Thoracic aorta (tissue), 2 donors: ENCODE results near the gene TCF19. TPM values are rescaled to one million over a fixed set of nuclear protein-coding genes. Genes with fewer than 3 reads are reported as not detected.

Source experiments
- ATAC-seq: fragments of 150-250 bp; one replicate; pipeline ENCODE4 v1.8.0; 2017; ENCODE audit warnings: low read depth; ENCODE audit not compliant: insufficient number of reproducible peaks, low FRiP score
- DNase-seq: peaks from one replicate; pipeline ENCODE4 v3.0.0-alpha.2; 2020; ENCODE audit warnings: low spot score
- H3K27ac ChIP-seq, 2 donors: fragments of 200-600 bp; sonication (generic); 1 replicate in 1 of 2; 2 replicates in 1 of 2; pipeline ENCODE4 v1.5.1; 2016; ENCODE audit warnings: mild to moderate bottlenecking in 2 of 2, moderate library complexity in 2 of 2
- H3K27me3 ChIP-seq: fragments of 200-600 bp; sonication (generic); replicated peaks from 2 replicates; pipeline ENCODE4 v1.6.0; 2016; ENCODE audit warnings: mild to moderate bottlenecking; ENCODE audit not compliant: insufficient read depth
- H3K36me3 ChIP-seq: fragments of 200-600 bp; sonication (generic); one replicate; pipeline ENCODE4 v1.5.1; 2016
- H3K4me1 ChIP-seq, 2 donors: fragments of 200-600 bp; sonication (generic); 1 replicate in 1 of 2; 2 replicates in 1 of 2; pipeline versions ENCODE4 v1.5.1 to v1.6.0; 2016; ENCODE audit warnings: low read depth in 2 of 2, mild to moderate bottlenecking in 1 of 2; ENCODE audit not compliant: control insufficient read depth in 1 of 2
- H3K4me3 ChIP-seq: fragments of 200-600 bp; sonication (generic); 2 replicates; pipeline ENCODE4 v1.5.1; 2016; ENCODE audit warnings: mild to moderate bottlenecking
- H3K9me3 ChIP-seq: fragments of 200-600 bp; sonication (generic); 2 replicates; pipeline ENCODE4 v1.5.1; 2016
- total RNA-seq, 2 donors: library from RNA; depleted of rRNA; stranded (reverse); fragments of >200 nt; gene quantifications; one replicate each; pipeline versions ENCODE4 v1.1.0 to v1.2.3, GENCODE V29; 2016
- TF ChIP-seq, protein P1 (sequence below): fragments of 200-600 bp; sonication (generic); IDR thresholded peaks from one replicate; pipeline ENCODE4 v1.5.1; 2019; ENCODE audit warnings: antibody characterized with exemption

Gene TCF19
- total RNA-seq, 2 donors from 2014 or later: 1.6 to 15.7 TPM

DNA sequence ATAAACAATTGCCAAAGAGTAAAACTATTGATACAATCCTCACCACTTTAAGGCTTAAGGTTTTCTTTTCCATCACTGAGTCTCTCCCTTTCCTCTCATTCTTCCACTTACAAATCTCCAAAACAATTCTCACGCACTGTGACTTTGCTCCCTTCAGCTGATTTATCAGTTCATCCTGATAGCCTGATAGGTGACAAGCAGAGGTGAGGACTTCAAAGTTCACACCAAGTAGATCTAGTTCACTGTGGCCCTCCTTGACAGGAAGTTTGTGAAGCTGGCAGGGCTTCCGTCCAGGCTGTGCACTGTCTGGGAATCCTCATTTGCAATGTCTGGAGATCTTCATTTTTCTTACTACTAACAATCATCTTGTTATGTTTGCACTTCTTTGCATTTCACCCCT is 47.2 kb downstream of the TCF19 start:
- no peak for ATAC-seq
- no peak for DNase-seq
- no peaks in the 10 kb centered on the region for H3K36me3 ChIP-seq
- H3K9me3 ChIP-seq: no peaks in the 10 kb centered on the region
- no peak overlapping the region for H3K4me3 ChIP-seq
- TF ChIP-seq, protein P1, sequence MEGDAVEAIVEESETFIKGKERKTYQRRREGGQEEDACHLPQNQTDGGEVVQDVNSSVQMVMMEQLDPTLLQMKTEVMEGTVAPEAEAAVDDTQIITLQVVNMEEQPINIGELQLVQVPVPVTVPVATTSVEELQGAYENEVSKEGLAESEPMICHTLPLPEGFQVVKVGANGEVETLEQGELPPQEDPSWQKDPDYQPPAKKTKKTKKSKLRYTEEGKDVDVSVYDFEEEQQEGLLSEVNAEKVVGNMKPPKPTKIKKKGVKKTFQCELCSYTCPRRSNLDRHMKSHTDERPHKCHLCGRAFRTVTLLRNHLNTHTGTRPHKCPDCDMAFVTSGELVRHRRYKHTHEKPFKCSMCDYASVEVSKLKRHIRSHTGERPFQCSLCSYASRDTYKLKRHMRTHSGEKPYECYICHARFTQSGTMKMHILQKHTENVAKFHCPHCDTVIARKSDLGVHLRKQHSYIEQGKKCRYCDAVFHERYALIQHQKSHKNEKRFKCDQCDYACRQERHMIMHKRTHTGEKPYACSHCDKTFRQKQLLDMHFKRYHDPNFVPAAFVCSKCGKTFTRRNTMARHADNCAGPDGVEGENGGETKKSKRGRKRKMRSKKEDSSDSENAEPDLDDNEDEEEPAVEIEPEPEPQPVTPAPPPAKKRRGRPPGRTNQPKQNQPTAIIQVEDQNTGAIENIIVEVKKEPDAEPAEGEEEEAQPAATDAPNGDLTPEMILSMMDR: no peak
- no peaks in the 10 kb centered on the region for H3K27me3 ChIP-seq
- H3K4me1 ChIP-seq: peaks cover 37 to 42% of the 10 kb centered on the region in 2 donors
- H3K27ac ChIP-seq: no peak overlapping the region

DNA sequence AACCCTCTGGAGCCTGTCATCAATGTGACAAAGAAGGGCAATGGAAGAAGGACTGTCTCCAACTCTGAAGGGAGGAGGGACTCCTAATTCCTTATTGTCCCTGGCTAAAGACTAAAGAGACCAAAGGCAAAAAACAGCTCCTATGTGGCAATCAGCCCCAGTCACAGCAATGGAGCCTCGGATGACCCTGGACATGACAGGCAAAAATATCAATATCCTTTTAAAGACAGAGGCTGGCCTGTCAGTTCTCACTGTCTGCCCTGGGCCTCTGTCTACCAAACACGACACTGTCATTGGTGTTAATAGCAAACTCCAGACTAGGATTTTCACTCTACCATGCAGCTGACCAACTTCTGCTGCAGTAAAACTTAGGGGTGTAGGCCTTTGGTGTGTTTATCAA is 50.1 kb downstream of the TCF19 start:
- DNase-seq (no peak), ATAC-seq (no peak)
- H3K27ac ChIP-seq: peak overlapping the region; percentile 7 to 86

DNA sequence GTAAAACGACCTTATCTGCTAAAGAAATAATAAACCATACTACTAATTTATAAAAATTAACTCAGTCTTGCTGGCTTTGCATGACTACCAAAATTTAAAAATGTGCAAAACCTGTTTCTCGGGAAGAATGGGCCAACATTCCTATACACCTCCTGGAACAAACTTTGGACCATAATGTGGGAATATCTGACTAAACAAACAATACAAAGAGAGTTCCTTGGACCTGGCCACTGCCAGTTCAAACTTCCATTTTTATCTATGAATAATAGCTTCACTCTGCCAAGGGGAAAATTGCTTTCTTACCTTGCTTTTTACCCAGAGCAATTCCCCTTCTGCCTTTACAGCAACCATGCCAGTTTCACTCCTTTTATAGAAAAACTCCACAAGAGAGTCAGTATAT is 50.7 kb downstream of the TCF19 start:
- TF ChIP-seq, protein P1: no peak
- DNase-seq: no peak

More for the DNA sequence above, 50.1 kb downstream of the TCF19 start:
- no peaks in the 10 kb centered on the region for H3K36me3 ChIP-seq
- no peak overlapping the region for H3K4me3 ChIP-seq
- no peaks in the 10 kb centered on the region for H3K27me3 ChIP-seq
- TF ChIP-seq, protein P1: no peak
- no peaks in the 10 kb centered on the region for H3K9me3 ChIP-seq
- peaks cover 22 to 29% of the 10 kb centered on the region in 2 donors for H3K4me1 ChIP-seq

DNA sequence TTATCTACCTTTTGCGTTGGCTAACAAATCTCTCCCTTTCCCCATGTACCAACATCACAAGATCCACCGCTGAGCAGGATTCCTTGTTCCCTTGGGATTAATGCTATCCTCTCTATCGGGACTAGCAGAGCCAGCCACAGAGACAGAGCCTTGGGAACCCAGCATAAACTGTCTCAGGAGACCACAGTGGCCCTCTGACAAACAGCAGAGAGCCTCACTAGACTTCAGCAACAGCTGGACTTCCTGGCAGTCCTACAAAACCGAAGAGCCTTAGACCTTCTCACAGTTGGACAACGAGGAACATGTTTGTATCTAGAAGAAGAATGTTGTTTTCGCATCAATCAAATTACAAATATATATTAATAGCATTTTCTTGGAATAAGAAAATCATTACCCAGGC is 51.7 kb downstream of the TCF19 start:
- Histone ChIP-seq H3K27me3 (no peaks in the 10 kb centered on the region), H3K36me3 (no peaks in the 10 kb centered on the region), H3K27ac (peak overlapping the region; percentile 41 to 86), H3K9me3 (no peaks in the 10 kb centered on the region), H3K4me1 (peaks cover 19 to 24% of the 10 kb centered on the region in 2 donors), H3K4me3 (peak overlapping the region; percentile 48)
- TF ChIP-seq, protein P1: no peak
- ATAC-seq: no peak
- no peak for DNase-seq

More for the DNA sequence above, 50.7 kb downstream of the TCF19 start:
- Histone ChIP-seq H3K4me1 (peaks cover 19 to 27% of the 10 kb centered on the region in 2 donors), H3K9me3 (no peaks in the 10 kb centered on the region), H3K36me3 (no peaks in the 10 kb centered on the region), H3K27ac (peak overlapping the region; percentile 7 to 86), H3K27me3 (no peaks in the 10 kb centered on the region), H3K4me3 (peak overlapping the region; percentile 48)
- peak; percentile 15 for ATAC-seq

DNA sequence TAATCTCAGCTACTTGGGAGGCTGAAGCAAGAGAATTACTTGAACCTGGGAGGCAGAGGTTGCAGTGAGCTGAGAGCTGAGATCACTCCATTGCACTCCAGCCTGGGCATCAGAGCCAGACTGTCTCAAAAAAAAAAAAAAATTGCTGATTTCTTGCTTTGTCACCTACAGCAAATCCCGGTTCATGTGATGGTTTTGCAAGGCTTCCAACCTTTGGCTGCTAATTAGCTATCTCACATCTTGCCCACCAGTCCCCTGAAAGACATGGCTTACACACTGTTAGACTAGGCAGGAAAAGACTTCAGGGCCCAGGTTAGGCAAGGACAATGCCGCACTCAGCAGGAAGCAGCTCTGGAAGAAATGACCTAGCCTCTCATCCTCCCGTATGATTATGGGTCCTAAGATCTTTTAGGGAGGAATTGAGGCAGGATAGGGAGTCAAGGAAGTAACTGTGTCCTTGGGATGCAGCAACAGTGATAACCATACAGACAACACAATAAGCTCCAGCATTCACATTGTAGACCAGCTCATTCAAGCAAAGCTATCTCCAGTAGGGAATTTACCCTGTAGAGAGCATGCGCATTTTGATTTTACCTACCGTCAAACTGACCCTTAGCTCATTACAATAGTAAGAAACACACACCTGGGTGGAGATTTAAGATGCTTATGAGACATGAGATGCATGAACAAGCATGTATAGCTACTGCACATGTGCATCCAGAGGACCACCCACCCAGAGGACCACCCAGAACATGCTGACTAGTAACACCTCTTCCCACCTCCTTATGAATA is 52.5 kb downstream of the TCF19 start:
- ATAC-seq (no peak), DNase-seq (no peak)
- H3K27me3 ChIP-seq: no peaks in the 10 kb centered on the region
- no peak overlapping the region for H3K27ac ChIP-seq
- TF ChIP-seq, protein P1: no peak
- H3K4me3 ChIP-seq: no peak overlapping the region
- H3K9me3 ChIP-seq: no peaks in the 10 kb centered on the region
- peaks cover 19 to 24% of the 10 kb centered on the region in 2 donors for H3K4me1 ChIP-seq
- H3K36me3 ChIP-seq: no peaks in the 10 kb centered on the region

Other genes starting within 250 kb of the TCF19 start
- 10 to 100 TPM; 20.2 to 26.0 TPM for gene VARS2, start 244.4 kb upstream of the TCF19 start, total RNA-seq
- gene SFTA2, start 226.4 kb upstream of the TCF19 start, total RNA-seq: not detected
- 10 to 100 TPM in 1 of 2 donors, not detected in 1; 13.8 TPM for gene MUCL3, start 217.6 kb upstream of the TCF19 start, total RNA-seq
- not detected for gene MUC21, start 174.9 kb upstream of the TCF19 start, total RNA-seq
- gene MUC22, start 148.1 kb upstream of the TCF19 start, total RNA-seq: not detected
- not detected for gene C6orf15, start 46.0 kb upstream of the TCF19 start, total RNA-seq
- gene PSORS1C1, start 43.8 kb upstream of the TCF19 start, total RNA-seq: 1 to 10 TPM; 3.7 to 6.8 TPM
- gene CDSN, start 38.1 kb upstream of the TCF19 start, total RNA-seq: 1 to 10 TPM in 1 of 2 donors, under 1 TPM in 1; 0.28 to 1.6 TPM
- gene PSORS1C2, start 19.5 kb upstream of the TCF19 start, total RNA-seq: not detected
- 10 to 100 TPM; 11.1 to 31.6 TPM for gene CCHCR1, start 787 bp upstream of the TCF19 start, total RNA-seq
- 10 to 100 TPM in 1 of 2 donors, 1 to 10 TPM in 1; 4.0 to 12.9 TPM for gene POU5F1, start 12.1 kb downstream of the TCF19 start, total RNA-seq
- 100 to 1,000 TPM; 321 to 782 TPM for gene HLA-C, start 113.5 kb downstream of the TCF19 start, total RNA-seq
- gene HLA-B, start 198.6 kb downstream of the TCF19 start, total RNA-seq: 100 to 1,000 TPM; 552 to 852 TPM
- 10 to 100 TPM; 15.0 to 16.4 TPM for gene MICA, start 245.0 kb downstream of the TCF19 start, total RNA-seq